ENCODE results near the gene KCNMB3.
"Not testable (repeated sequence)": the region's sequence is repeated elsewhere in the genome, so short reads cannot be mapped to it uniquely, and the experiment has no call there.

KCNMB3 gene

GRCh38 chr3:179229177-179229576, 21.7 kb downstream of the KCNMB3 start:
- TF ChIP-seq, protein P1, sequence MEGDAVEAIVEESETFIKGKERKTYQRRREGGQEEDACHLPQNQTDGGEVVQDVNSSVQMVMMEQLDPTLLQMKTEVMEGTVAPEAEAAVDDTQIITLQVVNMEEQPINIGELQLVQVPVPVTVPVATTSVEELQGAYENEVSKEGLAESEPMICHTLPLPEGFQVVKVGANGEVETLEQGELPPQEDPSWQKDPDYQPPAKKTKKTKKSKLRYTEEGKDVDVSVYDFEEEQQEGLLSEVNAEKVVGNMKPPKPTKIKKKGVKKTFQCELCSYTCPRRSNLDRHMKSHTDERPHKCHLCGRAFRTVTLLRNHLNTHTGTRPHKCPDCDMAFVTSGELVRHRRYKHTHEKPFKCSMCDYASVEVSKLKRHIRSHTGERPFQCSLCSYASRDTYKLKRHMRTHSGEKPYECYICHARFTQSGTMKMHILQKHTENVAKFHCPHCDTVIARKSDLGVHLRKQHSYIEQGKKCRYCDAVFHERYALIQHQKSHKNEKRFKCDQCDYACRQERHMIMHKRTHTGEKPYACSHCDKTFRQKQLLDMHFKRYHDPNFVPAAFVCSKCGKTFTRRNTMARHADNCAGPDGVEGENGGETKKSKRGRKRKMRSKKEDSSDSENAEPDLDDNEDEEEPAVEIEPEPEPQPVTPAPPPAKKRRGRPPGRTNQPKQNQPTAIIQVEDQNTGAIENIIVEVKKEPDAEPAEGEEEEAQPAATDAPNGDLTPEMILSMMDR (IDR thresholded peaks at IDR 0.05; ENCODE audit: insufficient read depth, low read depth, low read length, missing control alignments) = no peak
- no peak overlapping the region for H3K4me3 ChIP-seq (ENCODE audit: low read depth, low read length)
- peak; percentile 29 for DNase-seq (ENCODE audit: low read depth)

DNA sequence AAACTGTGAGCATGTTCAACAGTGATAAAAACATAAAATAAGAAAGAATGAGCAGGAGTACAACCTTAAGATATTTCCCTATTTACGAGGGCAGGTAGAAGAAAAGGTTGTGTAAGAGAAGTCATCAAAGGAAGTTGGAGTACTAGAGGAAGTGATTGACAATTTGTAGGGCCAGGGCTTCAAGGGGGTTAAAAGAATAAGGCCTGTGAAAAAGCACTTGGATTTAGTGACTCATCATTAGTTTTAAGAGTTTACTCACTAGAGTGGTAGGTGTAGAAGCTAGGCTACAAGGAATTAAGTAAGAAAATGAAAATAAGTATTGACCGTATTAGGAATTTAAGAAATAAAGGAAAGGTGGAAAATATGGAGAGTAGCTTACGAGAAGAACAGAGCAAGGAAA, 23.6 kb downstream of the KCNMB3 start:
- no peak overlapping the region for H3K4me3 ChIP-seq (ENCODE audit: low read depth, low read length)
- TF ChIP-seq, protein P1 (IDR thresholded peaks at IDR 0.05; ENCODE audit: insufficient read depth, low read depth, low read length, missing control alignments) = no peak
- no peak for DNase-seq (ENCODE audit: low read depth)

DNA sequence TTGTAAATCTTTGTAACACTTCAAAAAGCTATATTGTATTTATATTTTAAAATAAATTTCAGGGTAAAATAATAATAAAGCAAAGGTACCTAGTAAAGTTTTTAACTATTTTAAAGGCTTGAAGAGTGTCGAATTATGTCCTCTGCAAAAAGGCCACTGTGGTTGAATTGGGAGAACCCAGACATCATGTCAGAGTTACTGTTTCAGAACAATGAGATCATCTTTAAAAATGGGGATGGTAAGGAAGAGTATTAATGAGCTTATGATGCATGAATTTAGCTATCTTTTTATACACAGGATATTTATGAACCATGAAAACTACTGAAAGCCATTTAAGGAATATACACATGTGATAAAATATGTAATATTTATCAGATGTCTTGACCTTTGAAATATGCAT, 26.3 kb downstream of the KCNMB3 start:
- DNase-seq (ENCODE audit: low read depth) = no peak
- no peak overlapping the region for H3K4me3 ChIP-seq (ENCODE audit: low read depth, low read length)
- TF ChIP-seq, protein P1 (IDR thresholded peaks at IDR 0.05; ENCODE audit: insufficient read depth, low read depth, low read length, missing control alignments) = no peak

- no peak for DNase-seq (ENCODE audit: low read depth)
- TF ChIP-seq, protein P1 (IDR thresholded peaks at IDR 0.05; ENCODE audit: insufficient read depth, low read depth, low read length, missing control alignments) = no peak
- no peak overlapping the region for H3K4me3 ChIP-seq (ENCODE audit: low read depth, low read length)
These were observed 27.4 kb downstream of the KCNMB3 start for GRCh38 chr3:179223548-179223947.

DNA sequence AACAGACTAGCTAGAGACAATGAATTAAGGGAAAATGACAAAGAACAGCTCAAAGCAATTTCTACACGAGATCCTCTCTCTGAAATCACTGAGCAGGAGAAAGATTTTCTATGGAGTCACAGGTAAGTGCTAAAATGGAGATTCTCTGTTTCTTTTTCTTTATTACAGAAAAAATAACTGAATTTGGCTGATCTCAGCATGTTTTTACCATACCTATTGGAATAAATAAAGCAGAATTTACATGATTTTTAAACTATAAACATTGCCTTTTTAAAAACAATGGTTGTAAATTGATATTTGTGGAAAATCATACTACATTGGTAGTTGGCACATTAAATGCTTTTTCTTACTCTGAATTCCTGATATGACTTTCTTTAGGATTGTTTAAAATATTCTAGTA, 32.7 kb downstream of the KCNMB3 start:
- not testable (repeated sequence) for H3K4me3 ChIP-seq (ENCODE audit: low read depth, low read length); DNase-seq (ENCODE audit: low read depth)

DNA sequence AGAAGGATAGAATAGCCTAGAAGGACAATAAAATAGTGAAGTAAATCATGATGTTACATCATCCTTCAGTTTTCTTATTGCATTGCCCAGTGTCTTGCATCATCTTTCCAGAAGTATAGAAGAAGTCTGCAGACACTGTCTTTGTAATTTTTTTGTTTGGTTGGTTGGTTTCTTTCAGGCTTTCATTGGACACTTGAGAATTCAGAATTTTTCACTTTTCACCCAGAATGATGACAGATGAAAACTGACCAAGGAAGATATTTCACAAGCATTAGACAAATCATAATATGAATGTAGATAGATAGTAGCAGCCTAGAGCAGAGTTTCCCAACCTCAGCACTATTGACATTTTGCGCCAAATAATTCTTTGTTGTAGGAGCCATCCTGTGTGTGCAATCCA, 35.4 kb downstream of the KCNMB3 start:
- H3K4me3 ChIP-seq (ENCODE audit: low read depth, low read length); DNase-seq (ENCODE audit: low read depth): not testable (repeated sequence)

GRCh38 chr3:179200790-179201189, 50.1 kb downstream of the KCNMB3 start:
- no peak for DNase-seq (ENCODE audit: low read depth)
- TF ChIP-seq, protein P1 (IDR thresholded peaks at IDR 0.05; ENCODE audit: insufficient read depth, low read depth, low read length, missing control alignments) = no peak
- H3K4me3 ChIP-seq (ENCODE audit: low read depth, low read length) = no peak overlapping the region

GRCh38 chr3:179196700-179197099, 54.2 kb downstream of the KCNMB3 start:
- H3K4me3 ChIP-seq (ENCODE audit: low read depth, low read length) = no peak overlapping the region
- no peak for DNase-seq (ENCODE audit: low read depth)
- TF ChIP-seq, protein P1 (IDR thresholded peaks at IDR 0.05; ENCODE audit: insufficient read depth, low read depth, low read length, missing control alignments) = no peak

All from GM12865 (cell line).